ENCODE measurements around the gene ITGB5.

Gene ITGB5

GRCh38 chr3:124837065-124837464, 50.1 kb downstream of the ITGB5 start:
- no peak for TF ChIP-seq CTCF (IDR thresholded peaks at IDR 0.05; ENCODE audit: low read depth, low read length)
- H3K4me3 ChIP-seq (ENCODE audit: low read depth, low read length) = no peak overlapping the region

- no peak for TF ChIP-seq CTCF (IDR thresholded peaks at IDR 0.05; ENCODE audit: low read depth, low read length)
- H3K4me3 ChIP-seq (ENCODE audit: low read depth, low read length) = no peak overlapping the region
Measured at GRCh38 chr3:124836448-124836847, 50.7 kb downstream of the ITGB5 start.

GRCh38 chr3:124834723-124835718, 52.1 kb downstream of the ITGB5 start:
- no peak overlapping the region for H3K4me3 ChIP-seq (ENCODE audit: low read depth, low read length)
- no peak for TF ChIP-seq CTCF (IDR thresholded peaks at IDR 0.05; ENCODE audit: low read depth, low read length)

GRCh38 chr3:124833710-124834332, 53.3 kb downstream of the ITGB5 start:
- H3K4me3 ChIP-seq (ENCODE audit: low read depth, low read length) = no peak overlapping the region
- TF ChIP-seq CTCF (IDR thresholded peaks at IDR 0.05; ENCODE audit: low read depth, low read length) = no peak

GRCh38 chr3:124832782-124833709, 54.1 kb downstream of the ITGB5 start:
- TF ChIP-seq CTCF (IDR thresholded peaks at IDR 0.05; ENCODE audit: low read depth, low read length) = no peak
- H3K4me3 ChIP-seq (ENCODE audit: low read depth, low read length) = no peak overlapping the region

GRCh38 chr3:124831628-124832199, 55.5 kb downstream of the ITGB5 start:
- no peak overlapping the region for H3K4me3 ChIP-seq (ENCODE audit: low read depth, low read length)
- TF ChIP-seq CTCF (IDR thresholded peaks at IDR 0.05; ENCODE audit: low read depth, low read length) = no peak
